Hepatocyte (in vitro differentiated cells): Measurements from ENCODE around the gene C11orf54. TPM values are rescaled to one million over a fixed set of nuclear protein-coding genes. Genes with fewer than 3 reads are reported as not detected.

ENCODE experiments used
- DNase-seq: peaks from one replicate; pipeline ENCODE4 v3.0.0-alpha.2; 2016; ENCODE audit warnings: low spot score
- H2AFZ ChIP-seq: fragments of 200-600 bp; sonication (generic); 2 replicates; pipeline ENCODE4 v1.6.0; 2016; ENCODE audit warnings: antibody characterized with exemption, mild to moderate bottlenecking
- H3K27ac ChIP-seq: fragments of 200-600 bp; sonication (generic); 2 replicates; pipeline ENCODE4 v1.5.1; 2016; ENCODE audit warnings: mild to moderate bottlenecking
- H3K27me3 ChIP-seq: fragments of 200-600 bp; sonication (generic); 2 replicates; pipeline ENCODE4 v1.6.1; 2016
- H3K36me3 ChIP-seq: fragments of 200-600 bp; sonication (generic); replicated peaks from 2 replicates; pipeline ENCODE4 v1.5.1; 2016; ENCODE audit warnings: low read depth; ENCODE audit not compliant: insufficient read depth
- H3K4me1 ChIP-seq: fragments of 200-600 bp; sonication (generic); 2 replicates; pipeline ENCODE4 v1.5.1; 2016; ENCODE audit warnings: mild to moderate bottlenecking, moderate library complexity; ENCODE audit not compliant: insufficient read depth
- H3K4me2 ChIP-seq: fragments of 200-600 bp; sonication (generic); 2 replicates; pipeline ENCODE4 v1.6.0; 2016
- H3K4me3 ChIP-seq: fragments of 200-600 bp; sonication (generic); 2 replicates; pipeline ENCODE4 v1.5.1; 2016; ENCODE audit warnings: mild to moderate bottlenecking
- H3K79me2 ChIP-seq: fragments of 200-600 bp; sonication (generic); 2 replicates; pipeline ENCODE4 v1.6.0; 2017; ENCODE audit warnings: mild to moderate bottlenecking
- H3K9me2 ChIP-seq: fragments of 200-600 bp; sonication (generic); replicated peaks from 2 replicates; pipeline ENCODE4 v1.6.0; 2017; ENCODE audit warnings: mild to moderate bottlenecking; ENCODE audit not compliant: insufficient read depth
- H3K9me3 ChIP-seq: fragments of 200-600 bp; sonication (generic); 2 replicates; pipeline ENCODE4 v1.5.1; 2016; ENCODE audit warnings: low read depth, mild to moderate bottlenecking
- H4K20me1 ChIP-seq: fragments of 200-600 bp; sonication (generic); 2 replicates; pipeline ENCODE4 v1.6.0; 2016; ENCODE audit warnings: mild to moderate bottlenecking; ENCODE audit not compliant: insufficient read depth, poor library complexity, severe bottlenecking
- CTCF ChIP-seq: fragments of 200-600 bp; sonication (generic); IDR thresholded peaks from 2 replicates; pipeline ENCODE4 v1.5.1; 2016; ENCODE audit warnings: antibody characterized with exemption, mild to moderate bottlenecking; ENCODE audit not compliant: poor library complexity
- EZH2 ChIP-seq: fragments of 200-600 bp; sonication (generic); IDR thresholded peaks from 2 replicates; pipeline ENCODE4 v1.6.1; 2016; ENCODE audit warnings: antibody characterized with exemption, mild to moderate bottlenecking, borderline replicate concordance
- EZH2phosphoT487 ChIP-seq: fragments of 200-600 bp; sonication (generic); IDR thresholded peaks from one replicate; pipeline ENCODE4 v1.6.1; 2018; ENCODE audit warnings: antibody characterized with exemption, mild to moderate bottlenecking, low read depth, moderate library complexity; ENCODE audit not compliant: unreplicated experiment, severe bottlenecking
- WGBS: methylation state at CpG from one replicate; pipeline ENCODE4 v1.1.6; 2016; ENCODE audit warnings: low lambda C conversion rate; ENCODE audit errors: missing lambda C conversion rate; 5-methylcytosine and 5-hydroxymethylcytosine counted together
- microRNA counts: library from miRNA; unstranded; fragments of <30 nt; microRNA quantifications from one replicate; lab custom pipeline; 2017
- microRNA-seq: library from miRNA; unstranded; fragments of <30 nt; microRNA quantifications from one replicate; pipeline ENCODE4, GENCODE V29; 2017
- polyA plus RNA-seq: library from polyadenylated mRNA; unstranded; fragments of >200 nt; fragmentation: Nextera tagmentation; extraction: Ambion mirVana; gene quantifications from 2 replicates; pipeline ENCODE4 v1.2.1, GENCODE V29; 2016
- small RNA-seq: library from RNA; depleted of rRNA; stranded (forward); fragments of <200 nt; gene quantifications from one replicate; pipeline ENCODE3, GENCODE V24; 2014
- total RNA-seq: library from RNA; depleted of rRNA; stranded (reverse); fragments of >200 nt; gene quantifications from 2 replicates; pipeline ENCODE4 v1.2.3, GENCODE V29; 2014

Gene C11orf54
- total and polyA plus RNA-seq, 2 experiments from 2014 or later: 31.1 to 75.6 TPM

GRCh38 chr11:93807980-93808379 is 66.5 kb downstream of the C11orf54 start:
- H3K4me2 ChIP-seq: no peak overlapping the region
- no peak overlapping the region for H3K27ac ChIP-seq
- no peaks in the 10 kb centered on the region for H3K36me3 ChIP-seq
- DNase-seq: no peak
- 100% methylated on average over 3 of the region's 3 CpGs for WGBS
- no peak overlapping the region for H3K4me3 ChIP-seq
- TF ChIP-seq EZH2phosphoT487 (no peak), CTCF (no peak), EZH2 (no peak)
- H3K27me3 ChIP-seq: no peaks in the 10 kb centered on the region
- peaks cover 26% of the 10 kb centered on the region for H3K79me2 ChIP-seq
- no peaks in the 10 kb centered on the region for H3K9me2 ChIP-seq
- H4K20me1 ChIP-seq: peaks cover 4% of the 10 kb centered on the region
- no peak overlapping the region for H2AFZ ChIP-seq
- no peaks in the 10 kb centered on the region for H3K9me3 ChIP-seq
- H3K4me1 ChIP-seq: no peaks in the 10 kb centered on the region

GRCh38 chr11:93813974-93814373 is 72.5 kb downstream of the C11orf54 start:
- H3K79me2 ChIP-seq: no peaks in the 10 kb centered on the region
- peaks cover 8% of the 10 kb centered on the region for H3K4me1 ChIP-seq
- TF ChIP-seq EZH2: no peak
- no peak for TF ChIP-seq EZH2phosphoT487
- TF ChIP-seq CTCF: no peak
- H2AFZ ChIP-seq: no peak overlapping the region
- no peak overlapping the region for H3K27ac ChIP-seq
- no peak for DNase-seq
- no peak overlapping the region for H3K4me3 ChIP-seq
- no peaks in the 10 kb centered on the region for H3K36me3 ChIP-seq
- no peak overlapping the region for H3K4me2 ChIP-seq
- WGBS: 95% methylated on average over 5 of the region's 5 CpGs
- H4K20me1 ChIP-seq: no peaks in the 10 kb centered on the region
- no peaks in the 10 kb centered on the region for H3K9me3 ChIP-seq
- H3K27me3 ChIP-seq: no peaks in the 10 kb centered on the region
- no peaks in the 10 kb centered on the region for H3K9me2 ChIP-seq

MicroRNAs within 50 kb of the gene (microRNA counts, 767-probe panel; counts per million panel counts)
- not detected for microRNA hsa-miR-1304-5p (lab: Ali Mortazavi, UCI)

Small RNA genes within 50 kb of the gene (microRNA-seq; reads per million reads assigned to microRNA genes)
- gene MIR1304: 9.4 reads per million, percentile 23 among the genes with 10 or more reads in this experiment

Small RNA genes within 50 kb of the gene (small RNA-seq; reads per million reads assigned to genes)
- gene RF00019 (not detected), gene RF00493 (35.5 reads per million, percentile 96 among the genes with 10 or more reads in this experiment), gene SCARNA9 (not detected), gene SNORA1 (not detected), gene SNORA18 (not detected), gene SNORA25 (not detected), gene SNORA32 (not detected), gene SNORA40 (not detected), gene SNORA8 (not detected), gene SNORD5 (not detected), gene SNORD6 (3,200 reads per million, percentile 99 among the genes with 10 or more reads in this experiment)

Other genes with a start within 250 kb of the C11orf54 start
- gene SMCO4, start 198.3 kb upstream of the C11orf54 start, total RNA-seq: 23.5 and 36.1 TPM in 2 replicates
- gene SMCO4, start 198.3 kb upstream of the C11orf54 start, polyA plus RNA-seq: 59.6 and 60.9 TPM in 2 replicates
- 20.9 and 21.8 TPM in 2 replicates for gene CEP295, start 80.0 kb upstream of the C11orf54 start, total RNA-seq
- 1.6 and 2.9 TPM in 2 replicates for gene CEP295, start 80.0 kb upstream of the C11orf54 start, polyA plus RNA-seq
- gene TAF1D, start 177 bp upstream of the C11orf54 start, total RNA-seq: 240 and 318 TPM in 2 replicates
- 42.1 and 51.9 TPM in 2 replicates for gene TAF1D, start 177 bp upstream of the C11orf54 start, polyA plus RNA-seq
- 30.9 and 33.7 TPM in 2 replicates for gene MED17, start 42.6 kb downstream of the C11orf54 start, total RNA-seq
- gene MED17, start 42.6 kb downstream of the C11orf54 start, polyA plus RNA-seq: 18.3 and 32.5 TPM in 2 replicates
- gene VSTM5, start 108.9 kb downstream of the C11orf54 start, total RNA-seq: 0.17 and 0.96 TPM in 2 replicates
- gene VSTM5, start 108.9 kb downstream of the C11orf54 start, polyA plus RNA-seq: 0.26 and 0.97 TPM in 2 replicates